ENCODE measurements around the gene COL18A1.
A peak's percentile ranks its signal among the peaks of the same experiment; 100 is the strongest.

DNA sequence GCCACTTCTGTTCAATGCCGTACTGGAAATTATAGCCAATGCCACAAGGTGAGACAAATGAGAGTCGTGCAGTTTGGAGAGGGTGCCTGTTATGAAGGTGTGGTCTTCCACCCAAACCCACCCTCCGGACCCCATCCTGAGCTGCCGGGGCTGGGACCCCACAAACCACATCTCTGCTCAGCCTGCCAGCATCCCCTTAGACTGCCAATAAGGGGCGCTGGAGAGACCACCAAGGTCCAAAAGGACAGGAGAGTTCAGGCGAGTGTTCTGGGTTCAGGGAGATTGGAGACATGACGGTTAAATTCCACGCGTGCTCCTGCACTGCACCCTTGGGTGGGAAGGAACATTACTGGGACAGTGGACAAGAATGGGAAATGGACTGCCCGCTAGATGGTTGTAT is 48.7 kb upstream of the COL18A1 start:
- TF ChIP-seq, protein P1, sequence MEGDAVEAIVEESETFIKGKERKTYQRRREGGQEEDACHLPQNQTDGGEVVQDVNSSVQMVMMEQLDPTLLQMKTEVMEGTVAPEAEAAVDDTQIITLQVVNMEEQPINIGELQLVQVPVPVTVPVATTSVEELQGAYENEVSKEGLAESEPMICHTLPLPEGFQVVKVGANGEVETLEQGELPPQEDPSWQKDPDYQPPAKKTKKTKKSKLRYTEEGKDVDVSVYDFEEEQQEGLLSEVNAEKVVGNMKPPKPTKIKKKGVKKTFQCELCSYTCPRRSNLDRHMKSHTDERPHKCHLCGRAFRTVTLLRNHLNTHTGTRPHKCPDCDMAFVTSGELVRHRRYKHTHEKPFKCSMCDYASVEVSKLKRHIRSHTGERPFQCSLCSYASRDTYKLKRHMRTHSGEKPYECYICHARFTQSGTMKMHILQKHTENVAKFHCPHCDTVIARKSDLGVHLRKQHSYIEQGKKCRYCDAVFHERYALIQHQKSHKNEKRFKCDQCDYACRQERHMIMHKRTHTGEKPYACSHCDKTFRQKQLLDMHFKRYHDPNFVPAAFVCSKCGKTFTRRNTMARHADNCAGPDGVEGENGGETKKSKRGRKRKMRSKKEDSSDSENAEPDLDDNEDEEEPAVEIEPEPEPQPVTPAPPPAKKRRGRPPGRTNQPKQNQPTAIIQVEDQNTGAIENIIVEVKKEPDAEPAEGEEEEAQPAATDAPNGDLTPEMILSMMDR (IDR thresholded peaks at IDR 0.05), result peak; percentile 58
- TF ChIP-seq, protein P2, sequence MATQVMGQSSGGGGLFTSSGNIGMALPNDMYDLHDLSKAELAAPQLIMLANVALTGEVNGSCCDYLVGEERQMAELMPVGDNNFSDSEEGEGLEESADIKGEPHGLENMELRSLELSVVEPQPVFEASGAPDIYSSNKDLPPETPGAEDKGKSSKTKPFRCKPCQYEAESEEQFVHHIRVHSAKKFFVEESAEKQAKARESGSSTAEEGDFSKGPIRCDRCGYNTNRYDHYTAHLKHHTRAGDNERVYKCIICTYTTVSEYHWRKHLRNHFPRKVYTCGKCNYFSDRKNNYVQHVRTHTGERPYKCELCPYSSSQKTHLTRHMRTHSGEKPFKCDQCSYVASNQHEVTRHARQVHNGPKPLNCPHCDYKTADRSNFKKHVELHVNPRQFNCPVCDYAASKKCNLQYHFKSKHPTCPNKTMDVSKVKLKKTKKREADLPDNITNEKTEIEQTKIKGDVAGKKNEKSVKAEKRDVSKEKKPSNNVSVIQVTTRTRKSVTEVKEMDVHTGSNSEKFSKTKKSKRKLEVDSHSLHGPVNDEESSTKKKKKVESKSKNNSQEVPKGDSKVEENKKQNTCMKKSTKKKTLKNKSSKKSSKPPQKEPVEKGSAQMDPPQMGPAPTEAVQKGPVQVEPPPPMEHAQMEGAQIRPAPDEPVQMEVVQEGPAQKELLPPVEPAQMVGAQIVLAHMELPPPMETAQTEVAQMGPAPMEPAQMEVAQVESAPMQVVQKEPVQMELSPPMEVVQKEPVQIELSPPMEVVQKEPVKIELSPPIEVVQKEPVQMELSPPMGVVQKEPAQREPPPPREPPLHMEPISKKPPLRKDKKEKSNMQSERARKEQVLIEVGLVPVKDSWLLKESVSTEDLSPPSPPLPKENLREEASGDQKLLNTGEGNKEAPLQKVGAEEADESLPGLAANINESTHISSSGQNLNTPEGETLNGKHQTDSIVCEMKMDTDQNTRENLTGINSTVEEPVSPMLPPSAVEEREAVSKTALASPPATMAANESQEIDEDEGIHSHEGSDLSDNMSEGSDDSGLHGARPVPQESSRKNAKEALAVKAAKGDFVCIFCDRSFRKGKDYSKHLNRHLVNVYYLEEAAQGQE (IDR thresholded peaks at IDR 0.05; ENCODE audit: insufficient read depth in 1 of 2, low read depth in 2 of 2, low read length in 1 of 2), result no peak
- TF ChIP-seq SIN3A (IDR thresholded peaks at IDR 0.05; ENCODE audit: borderline replicate concordance, insufficient read depth, low read depth, low read length) (no peak), POLR2AphosphoS5 (IDR thresholded peaks at IDR 0.05; ENCODE audit: low read depth, low read length) (no peak)

All from Panc1 (cell line).